ENCODE results near the gene TENT5A.

The TENT5A gene

DNA sequence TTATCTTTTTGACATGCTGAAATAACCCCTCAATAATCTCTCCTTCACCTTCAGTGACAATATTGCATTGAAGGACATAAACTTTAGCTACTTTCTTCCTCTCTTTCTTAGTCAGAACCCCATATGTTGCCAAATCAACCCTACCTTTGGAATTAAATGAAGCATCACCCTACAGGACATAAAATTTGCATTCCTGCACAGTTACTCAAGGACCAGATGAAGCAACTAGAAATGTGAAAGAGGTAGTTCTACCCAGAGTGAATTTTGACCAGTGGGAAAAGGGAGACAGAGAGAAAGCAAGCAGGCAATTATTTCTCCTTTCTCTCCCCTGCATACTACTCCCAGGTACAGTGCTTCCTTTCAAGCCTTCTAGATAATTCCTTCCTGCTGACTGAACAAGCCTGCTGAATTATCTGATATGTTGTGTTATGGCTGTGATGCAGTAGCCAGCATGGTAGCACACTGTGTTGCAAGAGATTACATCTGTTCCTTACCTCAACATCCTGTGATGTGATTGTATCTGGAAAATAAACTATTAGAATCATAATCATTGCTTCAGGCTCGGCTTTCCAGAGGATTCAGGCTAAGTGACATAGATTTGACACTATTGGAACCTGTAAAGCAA is 16.6 kb downstream of the TENT5A start:
- no peaks in the 10 kb centered on the region for H3K36me3 ChIP-seq (ENCODE audit: control insufficient read depth, insufficient read depth, low read length)
- H3K4me1 ChIP-seq (ENCODE audit: control insufficient read depth, insufficient read depth, low read length, poor library complexity, severe bottlenecking) = no peaks in the 10 kb centered on the region
- WGBS, 2 experiments (ENCODE audit: insufficient coverage in 2 of 2) = 86 to 100% methylated on average over 1 of the region's 1 CpG
- H3K4me3 ChIP-seq (ENCODE audit: extremely low read depth, insufficient read depth, low read length, poor library complexity, severe bottlenecking) = no peak overlapping the region
- H3K27ac ChIP-seq (ENCODE audit: low read depth, low read length, severe bottlenecking) = no peak overlapping the region
- H3K9me3 ChIP-seq (ENCODE audit: control insufficient read depth, low read length) = peaks cover 7% of the 10 kb centered on the region

DNA sequence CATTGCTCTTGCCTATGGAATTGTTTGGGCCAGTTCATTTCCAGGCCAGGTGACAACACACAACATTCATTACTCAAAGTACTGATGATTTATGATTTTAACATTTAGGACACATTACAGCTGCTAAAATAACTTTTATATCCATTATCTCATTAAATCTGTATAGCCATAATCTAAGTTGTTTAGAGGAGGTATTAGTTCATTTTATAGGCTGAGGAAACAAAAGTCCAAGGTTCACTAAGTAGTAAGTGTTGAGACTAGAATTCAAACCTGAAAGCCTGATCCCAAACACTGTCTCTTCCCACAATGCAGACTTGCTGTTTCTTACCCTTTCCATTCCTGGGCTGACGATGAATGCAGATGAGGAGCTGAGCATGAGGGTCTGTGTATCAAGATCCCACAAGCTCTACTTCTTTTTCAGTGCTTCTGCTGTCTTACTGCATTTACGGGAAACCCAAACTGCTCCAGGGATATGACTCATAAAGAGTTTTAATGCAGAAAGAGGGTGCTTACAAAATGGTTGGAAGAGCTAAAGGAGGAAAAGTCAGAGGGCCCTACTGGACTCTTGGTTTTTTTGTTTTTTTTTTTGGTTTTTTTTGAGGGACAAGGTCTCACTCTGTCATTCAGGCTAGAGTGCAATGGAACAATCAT is 17.9 kb downstream of the TENT5A start:
- Histone ChIP-seq H3K4me1 (ENCODE audit: control insufficient read depth, insufficient read depth, low read length, poor library complexity, severe bottlenecking) (no peaks in the 10 kb centered on the region), H3K36me3 (ENCODE audit: control insufficient read depth, insufficient read depth, low read length) (no peaks in the 10 kb centered on the region), H3K27ac (ENCODE audit: low read depth, low read length, severe bottlenecking) (no peak overlapping the region), H3K9me3 (ENCODE audit: control insufficient read depth, low read length) (peaks cover 7% of the 10 kb centered on the region), H3K4me3 (ENCODE audit: extremely low read depth, insufficient read depth, low read length, poor library complexity, severe bottlenecking) (no peak overlapping the region)
- WGBS, 2 experiments (ENCODE audit: insufficient coverage in 2 of 2) = 93 to 100% methylated on average over 2 of the region's 2 CpGs

DNA sequence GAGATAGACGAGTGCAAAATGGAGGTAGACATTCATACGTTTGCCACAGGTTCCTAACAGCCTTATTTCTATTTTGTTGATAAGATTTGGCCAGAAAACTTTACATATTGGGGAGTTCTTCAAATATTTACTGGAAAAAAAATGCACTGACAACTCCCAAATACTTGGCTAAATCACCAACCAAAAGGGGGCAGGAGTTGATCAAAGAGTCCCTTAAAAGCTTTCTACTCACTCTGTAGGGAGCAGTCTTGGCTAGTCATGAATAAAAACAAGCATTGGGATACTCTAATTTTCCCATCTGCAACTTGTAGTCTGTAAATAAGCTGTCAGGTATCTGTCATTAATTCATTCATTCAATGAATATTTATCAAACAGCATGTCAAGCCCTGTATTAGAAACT is 18.4 kb downstream of the TENT5A start:
- H3K36me3 ChIP-seq (ENCODE audit: control insufficient read depth, insufficient read depth, low read length) = no peaks in the 10 kb centered on the region
- H3K9me3 ChIP-seq (ENCODE audit: control insufficient read depth, low read length) = peaks cover 7% of the 10 kb centered on the region
- H3K27ac ChIP-seq (ENCODE audit: low read depth, low read length, severe bottlenecking) = no peak overlapping the region
- no peak overlapping the region for H3K4me3 ChIP-seq (ENCODE audit: extremely low read depth, insufficient read depth, low read length, poor library complexity, severe bottlenecking)
- H3K4me1 ChIP-seq (ENCODE audit: control insufficient read depth, insufficient read depth, low read length, poor library complexity, severe bottlenecking) = no peaks in the 10 kb centered on the region
- WGBS, 2 experiments (ENCODE audit: insufficient coverage in 2 of 2) = 80% methylated on average over 2 of the region's 2 CpGs; no CpG with 5 or more reads in 1 of the 2 experiments

DNA sequence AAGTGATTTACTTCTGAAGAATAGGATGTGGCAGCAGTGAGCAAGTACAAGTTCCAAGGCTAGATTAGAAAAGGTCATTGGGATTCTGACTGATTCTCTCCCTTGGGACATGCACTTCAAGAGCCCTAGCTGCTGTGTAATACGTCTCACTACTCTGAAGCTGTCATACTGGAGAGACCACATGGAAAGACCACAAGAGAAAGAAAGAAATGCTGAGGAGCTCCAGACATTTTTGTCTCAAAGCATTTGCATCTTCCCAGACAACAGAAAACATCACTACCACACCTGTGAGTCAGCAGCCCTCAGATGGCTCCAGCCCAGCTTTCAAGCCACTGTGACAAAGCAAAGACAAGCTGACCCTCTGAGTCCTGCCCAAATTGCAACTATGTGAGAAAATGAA is 20.7 kb downstream of the TENT5A start:
- Histone ChIP-seq H3K27ac (ENCODE audit: low read depth, low read length, severe bottlenecking) (no peak overlapping the region), H3K4me3 (ENCODE audit: extremely low read depth, insufficient read depth, low read length, poor library complexity, severe bottlenecking) (no peak overlapping the region), H3K9me3 (ENCODE audit: control insufficient read depth, low read length) (peaks cover 7% of the 10 kb centered on the region), H3K36me3 (ENCODE audit: control insufficient read depth, insufficient read depth, low read length) (no peaks in the 10 kb centered on the region), H3K4me1 (ENCODE audit: control insufficient read depth, insufficient read depth, low read length, poor library complexity, severe bottlenecking) (no peaks in the 10 kb centered on the region)
- 88 to 100% methylated on average over 1 of the region's 1 CpG for WGBS, 2 experiments (ENCODE audit: insufficient coverage in 2 of 2)

DNA sequence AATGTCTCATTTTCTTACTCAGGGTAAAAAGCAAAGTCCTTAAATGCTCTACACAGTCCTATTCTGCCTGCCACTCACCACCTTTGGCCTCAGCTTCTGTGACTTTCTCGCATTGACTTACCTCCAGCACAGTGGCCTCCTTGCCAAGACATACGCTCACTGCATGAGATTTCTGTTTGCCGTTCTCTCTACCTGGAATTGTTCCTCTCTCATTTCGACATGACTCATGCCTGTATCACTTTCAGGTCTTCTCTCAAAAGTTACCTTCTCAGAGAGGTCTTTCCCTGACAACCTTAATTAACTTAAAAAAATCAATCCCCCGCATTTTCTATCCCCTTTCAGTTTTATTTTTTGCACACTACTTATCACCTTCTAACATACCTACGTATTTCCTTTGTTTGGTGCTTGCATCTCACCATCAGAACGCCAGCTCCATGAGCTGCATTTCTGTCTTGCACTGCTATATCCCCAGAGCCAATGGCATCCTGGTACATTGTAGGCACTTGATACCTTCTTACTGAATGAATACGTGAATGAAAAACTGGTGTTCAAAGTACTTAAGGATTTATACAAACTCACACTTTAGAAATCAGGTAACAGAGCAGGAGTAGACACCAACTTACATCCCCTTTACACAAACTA is 24.5 kb downstream of the TENT5A start:
- Histone ChIP-seq H3K4me1 (ENCODE audit: control insufficient read depth, insufficient read depth, low read length, poor library complexity, severe bottlenecking) (no peaks in the 10 kb centered on the region), H3K4me3 (ENCODE audit: extremely low read depth, insufficient read depth, low read length, poor library complexity, severe bottlenecking) (no peak overlapping the region), H3K27ac (ENCODE audit: low read depth, low read length, severe bottlenecking) (no peak overlapping the region), H3K36me3 (ENCODE audit: control insufficient read depth, insufficient read depth, low read length) (no peaks in the 10 kb centered on the region), H3K9me3 (ENCODE audit: control insufficient read depth, low read length) (no peaks in the 10 kb centered on the region)
- 77 to 88% methylated on average over 7 of the region's 8 CpGs for WGBS, 2 experiments (ENCODE audit: insufficient coverage in 2 of 2)

DNA sequence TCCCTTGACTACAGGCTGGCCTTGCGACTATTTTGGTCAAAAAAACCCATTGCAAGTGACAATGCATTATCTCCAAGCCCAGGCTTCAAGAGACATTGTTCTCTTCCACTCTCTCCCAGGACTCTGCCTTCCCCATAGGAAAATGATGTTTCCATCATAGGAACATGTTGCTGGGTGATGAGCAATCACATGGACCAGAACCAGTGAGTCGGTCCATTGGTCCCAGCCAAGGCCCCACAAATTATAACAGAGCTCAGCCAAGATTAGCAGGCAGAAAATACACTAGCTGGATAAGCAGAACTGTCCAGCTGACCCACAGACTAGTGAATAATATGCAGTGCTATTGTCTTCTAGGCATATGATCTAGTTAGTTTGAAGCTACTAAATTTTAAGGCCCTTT is 27.4 kb downstream of the TENT5A start:
- Histone ChIP-seq H3K36me3 (ENCODE audit: control insufficient read depth, insufficient read depth, low read length) (no peaks in the 10 kb centered on the region), H3K9me3 (ENCODE audit: control insufficient read depth, low read length) (no peaks in the 10 kb centered on the region), H3K4me3 (ENCODE audit: extremely low read depth, insufficient read depth, low read length, poor library complexity, severe bottlenecking) (no peak overlapping the region), H3K4me1 (ENCODE audit: control insufficient read depth, insufficient read depth, low read length, poor library complexity, severe bottlenecking) (no peaks in the 10 kb centered on the region), H3K27ac (ENCODE audit: low read depth, low read length, severe bottlenecking) (no peak overlapping the region)
- 95 to 100% methylated on average over 2 of the region's 2 CpGs for WGBS, 2 experiments (ENCODE audit: insufficient coverage in 2 of 2)

DNA sequence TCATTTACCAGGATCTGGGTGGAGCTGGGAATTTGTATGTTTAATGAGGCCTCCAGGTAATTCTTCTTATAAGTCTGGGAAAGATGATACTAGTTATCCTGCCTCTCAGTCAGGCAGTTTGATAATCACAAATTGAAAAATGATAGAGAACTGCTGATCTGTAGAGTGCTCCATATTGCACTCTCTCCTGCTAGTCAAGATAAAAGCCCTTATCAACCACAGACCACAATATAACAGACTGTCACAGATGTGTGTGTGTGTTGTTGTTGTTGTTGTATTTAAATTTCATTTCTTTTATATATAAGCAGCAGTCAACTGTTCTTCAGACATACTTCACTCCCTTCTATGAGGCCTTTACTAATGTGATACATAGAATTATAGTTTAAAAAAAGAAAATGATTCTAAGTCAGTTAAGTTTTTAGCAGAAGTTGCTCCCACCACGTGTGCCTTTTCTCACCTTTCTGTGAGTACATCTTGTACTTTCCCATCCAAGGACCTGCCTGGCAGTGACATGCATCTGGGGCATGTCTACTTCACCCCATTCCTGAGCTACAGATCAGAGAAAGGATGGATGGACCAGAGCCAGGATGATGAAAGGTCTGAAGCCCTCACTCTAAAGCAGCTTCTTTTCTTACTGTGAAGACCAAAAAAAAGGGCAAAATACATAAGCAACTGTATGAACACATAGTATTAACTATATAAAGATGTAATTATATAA is 29.8 kb downstream of the TENT5A start:
- Histone ChIP-seq H3K9me3 (ENCODE audit: control insufficient read depth, low read length) (no peaks in the 10 kb centered on the region), H3K4me3 (ENCODE audit: extremely low read depth, insufficient read depth, low read length, poor library complexity, severe bottlenecking) (no peak overlapping the region)

DNA sequence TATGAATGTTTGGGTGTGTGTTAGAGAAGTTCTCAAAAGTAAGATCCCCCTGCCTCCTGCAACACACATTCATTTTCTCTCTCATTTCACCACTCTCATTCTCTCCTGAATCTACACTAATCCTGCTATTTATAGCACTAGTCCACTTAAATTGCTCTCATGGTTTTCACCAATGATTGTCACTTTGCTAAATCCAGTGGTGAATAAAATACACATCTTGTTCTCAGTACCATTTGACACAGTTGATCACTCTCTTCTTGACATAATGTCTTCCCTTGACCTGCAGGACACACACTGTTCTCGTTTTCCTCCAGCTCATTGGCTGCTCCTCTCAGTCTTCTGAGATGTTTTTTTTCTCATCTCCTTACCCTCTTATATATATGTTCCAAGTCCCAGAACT is 32.1 kb downstream of the TENT5A start:
- Histone ChIP-seq H3K27ac (ENCODE audit: low read depth, low read length, severe bottlenecking) (no peak overlapping the region), H3K9me3 (ENCODE audit: control insufficient read depth, low read length) (no peaks in the 10 kb centered on the region), H3K4me1 (ENCODE audit: control insufficient read depth, insufficient read depth, low read length, poor library complexity, severe bottlenecking) (no peaks in the 10 kb centered on the region), H3K4me3 (ENCODE audit: extremely low read depth, insufficient read depth, low read length, poor library complexity, severe bottlenecking) (no peak overlapping the region), H3K36me3 (ENCODE audit: control insufficient read depth, insufficient read depth, low read length) (no peaks in the 10 kb centered on the region)
- 75 to 100% methylated on average over 1 of the region's 1 CpG for WGBS, 2 experiments (ENCODE audit: insufficient coverage in 2 of 2)

More for the DNA sequence above, 29.8 kb downstream of the TENT5A start:
- Histone ChIP-seq H3K4me1 (ENCODE audit: control insufficient read depth, insufficient read depth, low read length, poor library complexity, severe bottlenecking) (no peaks in the 10 kb centered on the region), H3K36me3 (ENCODE audit: control insufficient read depth, insufficient read depth, low read length) (no peaks in the 10 kb centered on the region), H3K27ac (ENCODE audit: low read depth, low read length, severe bottlenecking) (no peak overlapping the region)
- no CpG with 5 or more reads among the region's 1 CpG for WGBS, 2 experiments (ENCODE audit: insufficient coverage in 2 of 2)

DNA sequence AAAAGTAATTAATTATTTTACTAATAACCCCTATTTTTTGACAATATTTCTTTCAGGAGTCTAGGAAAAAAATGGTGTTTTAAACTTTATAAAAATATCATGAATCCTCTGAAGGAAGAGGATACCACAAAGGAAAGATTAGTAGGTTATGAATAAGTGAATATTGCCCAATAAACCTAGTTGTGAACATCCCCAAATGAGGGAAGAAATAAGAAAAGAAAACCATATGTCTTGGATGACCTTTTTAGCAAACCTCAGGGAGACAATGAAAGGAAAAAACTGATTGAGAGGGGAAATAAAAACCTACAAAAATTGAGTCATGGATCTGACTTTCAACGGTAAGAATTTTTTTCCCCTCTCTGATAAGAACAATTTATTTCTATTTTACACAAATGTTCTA is 34.4 kb downstream of the TENT5A start:
- no peak overlapping the region for H3K4me3 ChIP-seq (ENCODE audit: extremely low read depth, insufficient read depth, low read length, poor library complexity, severe bottlenecking)
- no peaks in the 10 kb centered on the region for H3K36me3 ChIP-seq (ENCODE audit: control insufficient read depth, insufficient read depth, low read length)
- no peak overlapping the region for H3K27ac ChIP-seq (ENCODE audit: low read depth, low read length, severe bottlenecking)
- no peaks in the 10 kb centered on the region for H3K9me3 ChIP-seq (ENCODE audit: control insufficient read depth, low read length)
- H3K4me1 ChIP-seq (ENCODE audit: control insufficient read depth, insufficient read depth, low read length, poor library complexity, severe bottlenecking) = no peaks in the 10 kb centered on the region
- no CpG with 5 or more reads among the region's 1 CpG for WGBS, 2 experiments (ENCODE audit: insufficient coverage in 2 of 2)

DNA sequence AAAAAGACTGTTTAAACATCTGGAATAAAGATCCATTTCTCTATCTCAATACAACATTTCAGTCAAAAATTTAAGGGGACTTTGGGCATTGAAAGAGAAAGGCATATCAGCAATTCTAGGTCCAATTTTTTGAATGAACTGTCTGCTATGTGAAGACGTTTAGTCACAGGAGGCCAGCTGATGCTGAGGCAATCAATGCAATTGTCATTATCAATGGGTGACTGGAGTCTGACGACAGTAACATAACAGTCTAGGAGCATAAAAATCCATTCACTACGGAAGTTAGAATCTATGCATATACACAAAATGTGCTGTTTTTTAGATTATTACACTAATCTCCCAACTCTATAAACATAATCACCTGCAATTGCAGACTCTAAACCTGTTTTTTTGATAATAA is 37.8 kb downstream of the TENT5A start:
- H3K36me3 ChIP-seq (ENCODE audit: control insufficient read depth, insufficient read depth, low read length) = no peaks in the 10 kb centered on the region
- H3K9me3 ChIP-seq (ENCODE audit: control insufficient read depth, low read length) = no peaks in the 10 kb centered on the region
- H3K4me3 ChIP-seq (ENCODE audit: extremely low read depth, insufficient read depth, low read length, poor library complexity, severe bottlenecking) = no peak overlapping the region
- H3K4me1 ChIP-seq (ENCODE audit: control insufficient read depth, insufficient read depth, low read length, poor library complexity, severe bottlenecking) = no peaks in the 10 kb centered on the region
- 82 to 89% methylated on average over 1 of the region's 3 CpGs for WGBS, 2 experiments (ENCODE audit: insufficient coverage in 2 of 2)
- H3K27ac ChIP-seq (ENCODE audit: low read depth, low read length, severe bottlenecking) = no peak overlapping the region

Measured in mesodermal cell (in vitro differentiated cells).